ENCODE results near the gene ABCC1.

DNA sequence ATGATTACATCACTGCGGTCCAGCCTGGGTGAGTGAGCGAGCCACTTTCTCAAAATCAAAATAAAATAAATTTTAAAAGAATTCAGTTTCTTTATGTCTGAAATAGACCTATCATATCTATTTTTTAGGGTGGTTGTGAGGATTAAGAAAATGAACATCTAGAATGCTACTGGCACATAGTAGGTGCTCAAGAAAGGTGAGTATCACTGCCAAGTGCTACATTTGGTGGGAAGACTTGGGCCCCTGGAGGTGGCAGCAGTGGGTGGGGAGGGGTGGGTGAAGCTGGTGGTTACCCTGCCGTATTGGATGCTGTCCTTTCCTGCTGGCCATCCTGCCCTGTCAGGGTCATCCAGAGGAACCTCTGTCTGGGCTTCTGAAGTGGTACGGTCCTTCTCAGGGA lies 223.6 kb downstream of the ABCC1 start:
- TF ChIP-seq, protein P1, sequence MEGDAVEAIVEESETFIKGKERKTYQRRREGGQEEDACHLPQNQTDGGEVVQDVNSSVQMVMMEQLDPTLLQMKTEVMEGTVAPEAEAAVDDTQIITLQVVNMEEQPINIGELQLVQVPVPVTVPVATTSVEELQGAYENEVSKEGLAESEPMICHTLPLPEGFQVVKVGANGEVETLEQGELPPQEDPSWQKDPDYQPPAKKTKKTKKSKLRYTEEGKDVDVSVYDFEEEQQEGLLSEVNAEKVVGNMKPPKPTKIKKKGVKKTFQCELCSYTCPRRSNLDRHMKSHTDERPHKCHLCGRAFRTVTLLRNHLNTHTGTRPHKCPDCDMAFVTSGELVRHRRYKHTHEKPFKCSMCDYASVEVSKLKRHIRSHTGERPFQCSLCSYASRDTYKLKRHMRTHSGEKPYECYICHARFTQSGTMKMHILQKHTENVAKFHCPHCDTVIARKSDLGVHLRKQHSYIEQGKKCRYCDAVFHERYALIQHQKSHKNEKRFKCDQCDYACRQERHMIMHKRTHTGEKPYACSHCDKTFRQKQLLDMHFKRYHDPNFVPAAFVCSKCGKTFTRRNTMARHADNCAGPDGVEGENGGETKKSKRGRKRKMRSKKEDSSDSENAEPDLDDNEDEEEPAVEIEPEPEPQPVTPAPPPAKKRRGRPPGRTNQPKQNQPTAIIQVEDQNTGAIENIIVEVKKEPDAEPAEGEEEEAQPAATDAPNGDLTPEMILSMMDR (conservative IDR thresholded peaks at IDR 0.05; ENCODE audit: low read depth, low read length): no peak
- TF ChIP-seq EZH2 (IDR thresholded peaks at IDR 0.05; ENCODE audit: low read length, unreplicated experiment): no peak
- no peak for TF ChIP-seq EZH2phosphoT487 (IDR thresholded peaks at IDR 0.05; ENCODE audit: borderline replicate concordance, low read length)

Data from PC-3 (cell line).